ENCODE measurements around the gene PLXNB2.

Gene PLXNB2

DNA sequence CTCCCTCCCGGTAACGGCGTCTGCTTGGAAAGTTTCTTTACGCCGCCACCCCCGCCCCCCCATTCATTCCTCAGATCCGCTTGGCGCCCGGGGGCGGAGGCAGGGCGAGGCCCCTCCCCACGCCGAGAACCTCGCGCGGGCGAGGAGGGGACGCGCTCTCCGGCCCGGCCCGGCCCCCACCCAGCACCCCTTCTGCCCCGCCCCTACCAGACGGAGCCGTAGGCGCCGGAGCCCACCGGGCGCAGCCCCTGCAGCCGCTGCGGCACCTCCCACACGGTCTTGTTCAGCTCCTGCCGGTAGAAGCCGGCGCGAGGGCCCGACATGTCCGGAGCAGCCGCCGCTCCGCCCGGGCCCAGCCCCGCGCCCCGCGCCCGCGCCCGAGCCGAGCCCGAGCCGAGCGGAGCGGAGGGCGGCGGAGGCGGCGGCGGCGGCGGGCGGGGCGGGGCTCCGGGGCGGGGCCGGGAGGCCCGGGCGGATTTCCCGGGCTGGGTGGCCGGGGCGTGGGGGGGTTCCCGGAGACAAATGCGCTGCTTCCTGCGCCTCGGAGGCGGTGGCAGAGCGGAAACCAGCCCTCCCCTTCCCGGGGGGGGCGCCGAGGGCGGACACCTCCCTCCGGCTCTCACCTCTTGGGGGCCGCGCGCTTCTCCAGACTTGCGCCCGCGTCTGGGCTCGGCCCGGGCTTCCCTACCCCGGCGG lies 37.3 kb downstream of the PLXNB2 start, which contains the start of gene MAPK11:
Gene MAPK11 (minus strand): TSS at position 411 of the 696 bp plus-strand sequence. CDS start 88 bp downstream, at position 323.
- Histone ChIP-seq H4K8ac (ENCODE audit: low read depth, low read length) (no peak within 1 kb of the TSS), H3K23ac (ENCODE audit: low read length) (no peak within 1 kb of the TSS), H3K9me3 (ENCODE audit: insufficient read depth, low read depth, low read length) (peaks cover 16% of the 10 kb centered on the region), H2AK5ac (ENCODE audit: low read length) (no peak within 1 kb of the TSS), H3K14ac (ENCODE audit: low read length) (no peak within 1 kb of the TSS), H2AFZ (ENCODE audit: insufficient read depth, low read length, poor library complexity) (no peak within 1 kb of the TSS), H3K9ac (ENCODE audit: low read length) (no peak within 1 kb of the TSS), H2BK120ac (ENCODE audit: insufficient read depth, low read length, poor library complexity) (no peak within 1 kb of the TSS), H3K36me3 (ENCODE audit: control insufficient read depth in 1 of 2, insufficient read depth in 2 of 2, low read length in 2 of 2) (peaks cover 8 to 10% of the 10 kb centered on the region in 2 experiments), H3K4me3 (ENCODE audit: low read depth, low read length) (no peak within 1 kb of the TSS), H2BK5ac (ENCODE audit: low read depth, low read length, poor library complexity) (no peak within 1 kb of the TSS), H3K4me2 (ENCODE audit: low read length) (peak within 1 kb of the TSS; percentile 62), H3K79me2 (ENCODE audit: control insufficient read depth, insufficient read depth, low read length, poor library complexity) (no peaks in the 10 kb centered on the region), H4K91ac (ENCODE audit: low read depth, low read length) (no peak within 1 kb of the TSS), H3K18ac (ENCODE audit: low read length) (no peak within 1 kb of the TSS), H3K27me3 (ENCODE audit: insufficient read depth, low read length) (peaks cover 36% of the 10 kb centered on the region), H3K79me1 (ENCODE audit: low read length) (no peaks in the 10 kb centered on the region), H2BK12ac (ENCODE audit: low read length) (no peak within 1 kb of the TSS), H4K12ac (ENCODE audit: low read depth, low read length) (no peak within 1 kb of the TSS), H3K4ac (ENCODE audit: low read depth, low read length) (no peak within 1 kb of the TSS), H3K4me1 (ENCODE audit: control insufficient read depth in 1 of 2, insufficient read depth in 2 of 2, low read length in 2 of 2) (peaks cover 10 to 11% of the 10 kb centered on the region in 2 experiments), H3K27ac (ENCODE audit: low read depth, low read length) (no peak within 1 kb of the TSS)
- no CpG with 5 or more reads among the region's 92 CpGs for WGBS (ENCODE audit: extremely low coverage, insufficient coverage, insufficient read length)
- no peak for DNase-seq

DNA sequence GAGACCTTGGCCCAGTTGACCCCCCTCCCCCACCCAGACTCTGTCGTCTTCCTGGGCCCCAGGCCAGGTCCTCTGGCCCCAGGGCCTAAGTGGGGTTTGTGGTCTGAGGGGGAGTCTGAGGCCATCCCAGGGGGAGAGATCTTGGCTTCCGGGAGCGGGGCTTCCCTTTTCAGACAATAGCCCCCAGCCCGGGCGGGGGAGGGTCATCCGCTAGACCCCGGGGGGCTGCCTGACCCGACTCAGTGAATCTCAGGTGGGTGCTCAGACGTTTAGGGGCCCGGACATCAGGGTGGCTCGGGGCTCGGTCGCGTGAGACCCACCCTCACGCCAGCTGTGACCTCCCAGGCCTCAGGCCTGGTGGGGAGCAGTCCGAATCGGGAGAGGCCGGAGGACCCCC lies 37.9 kb downstream of the PLXNB2 start:
- no peaks in the 10 kb centered on the region for H3K79me2 ChIP-seq (ENCODE audit: control insufficient read depth, insufficient read depth, low read length, poor library complexity)
- no peak overlapping the region for H3K23ac ChIP-seq (ENCODE audit: low read length)
- H3K9me3 ChIP-seq (ENCODE audit: insufficient read depth, low read depth, low read length): peaks cover 16% of the 10 kb centered on the region
- no peak overlapping the region for H3K4me3 ChIP-seq (ENCODE audit: low read depth, low read length)
- no peak overlapping the region for H2AK5ac ChIP-seq (ENCODE audit: low read length)
- H2BK12ac ChIP-seq (ENCODE audit: low read length): no peak overlapping the region
- peak overlapping the region; percentile 42 for H3K4me2 ChIP-seq (ENCODE audit: low read length)
- H2BK5ac ChIP-seq (ENCODE audit: low read depth, low read length, poor library complexity): no peak overlapping the region
- H4K12ac ChIP-seq (ENCODE audit: low read depth, low read length): no peak overlapping the region
- H3K9ac ChIP-seq (ENCODE audit: low read length): no peak overlapping the region
- H2AFZ ChIP-seq (ENCODE audit: insufficient read depth, low read length, poor library complexity): no peak overlapping the region
- H3K27ac ChIP-seq (ENCODE audit: low read depth, low read length): no peak overlapping the region
- H3K14ac ChIP-seq (ENCODE audit: low read length): no peak overlapping the region
- no peak for DNase-seq
- H2BK120ac ChIP-seq (ENCODE audit: insufficient read depth, low read length, poor library complexity): no peak overlapping the region
- H3K4ac ChIP-seq (ENCODE audit: low read depth, low read length): no peak overlapping the region
- no peak overlapping the region for H3K18ac ChIP-seq (ENCODE audit: low read length)
- H3K4me1 ChIP-seq (ENCODE audit: control insufficient read depth in 1 of 2, insufficient read depth in 2 of 2, low read length in 2 of 2): peaks cover 6 to 9% of the 10 kb centered on the region in 2 experiments
- no peaks in the 10 kb centered on the region for H3K79me1 ChIP-seq (ENCODE audit: low read length)
- peaks cover 36% of the 10 kb centered on the region for H3K27me3 ChIP-seq (ENCODE audit: insufficient read depth, low read length)
- H4K91ac ChIP-seq (ENCODE audit: low read depth, low read length): no peak overlapping the region
- no peak overlapping the region for H4K8ac ChIP-seq (ENCODE audit: low read depth, low read length)
- peaks cover 4 to 6% of the 10 kb centered on the region in 2 experiments for H3K36me3 ChIP-seq (ENCODE audit: control insufficient read depth in 1 of 2, insufficient read depth in 2 of 2, low read length in 2 of 2)
- WGBS (ENCODE audit: extremely low coverage, insufficient coverage, insufficient read length): no CpG with 5 or more reads among the region's 18 CpGs

DNA sequence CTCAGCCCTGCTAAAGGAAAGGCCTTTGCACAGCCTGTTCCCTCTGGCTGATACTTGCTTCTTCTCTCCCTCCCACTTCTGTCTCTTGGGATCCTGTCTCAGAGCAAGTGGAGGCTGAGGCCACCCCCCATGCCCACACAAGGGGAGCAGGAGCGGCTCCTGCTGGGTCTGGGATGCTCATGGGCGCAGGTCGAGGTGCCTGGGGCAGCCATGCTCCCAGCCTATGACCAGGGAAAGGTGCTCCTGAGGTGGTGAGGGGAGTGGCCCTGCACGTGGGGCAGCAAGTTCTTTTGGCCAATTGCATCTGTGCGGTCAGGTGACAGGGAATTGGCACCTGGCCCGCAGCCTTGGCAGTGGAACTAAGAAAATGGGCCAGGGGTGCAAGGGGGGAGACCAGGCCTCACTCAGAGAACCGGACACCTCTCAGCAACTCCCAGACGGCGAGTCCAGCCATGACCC lies 38.8 kb downstream of the PLXNB2 start:
- H3K9ac ChIP-seq (ENCODE audit: low read length): no peak overlapping the region
- no peak overlapping the region for H3K4me2 ChIP-seq (ENCODE audit: low read length)
- no peak overlapping the region for H3K18ac ChIP-seq (ENCODE audit: low read length)
- H4K8ac ChIP-seq (ENCODE audit: low read depth, low read length): no peak overlapping the region
- no peak overlapping the region for H3K23ac ChIP-seq (ENCODE audit: low read length)
- no peaks in the 10 kb centered on the region for H3K79me1 ChIP-seq (ENCODE audit: low read length)
- H3K27ac ChIP-seq (ENCODE audit: low read depth, low read length): no peak overlapping the region
- H3K4me1 ChIP-seq (ENCODE audit: control insufficient read depth in 1 of 2, insufficient read depth in 2 of 2, low read length in 2 of 2): peaks cover 6 to 9% of the 10 kb centered on the region in 2 experiments
- peaks cover 0 to 2% of the 10 kb centered on the region in 2 experiments for H3K36me3 ChIP-seq (ENCODE audit: control insufficient read depth in 1 of 2, insufficient read depth in 2 of 2, low read length in 2 of 2)
- H2BK120ac ChIP-seq (ENCODE audit: insufficient read depth, low read length, poor library complexity): no peak overlapping the region
- H3K14ac ChIP-seq (ENCODE audit: low read length): no peak overlapping the region
- H3K4me3 ChIP-seq (ENCODE audit: low read depth, low read length): no peak overlapping the region
- peaks cover 36% of the 10 kb centered on the region for H3K27me3 ChIP-seq (ENCODE audit: insufficient read depth, low read length)
- no peak overlapping the region for H2AK5ac ChIP-seq (ENCODE audit: low read length)
- no peak for DNase-seq
- no peak overlapping the region for H4K91ac ChIP-seq (ENCODE audit: low read depth, low read length)
- peaks cover 16% of the 10 kb centered on the region for H3K9me3 ChIP-seq (ENCODE audit: insufficient read depth, low read depth, low read length)
- no CpG with 5 or more reads among the region's 9 CpGs for WGBS (ENCODE audit: extremely low coverage, insufficient coverage, insufficient read length)
- H3K4ac ChIP-seq (ENCODE audit: low read depth, low read length): no peak overlapping the region
- no peaks in the 10 kb centered on the region for H3K79me2 ChIP-seq (ENCODE audit: control insufficient read depth, insufficient read depth, low read length, poor library complexity)
- H2BK12ac ChIP-seq (ENCODE audit: low read length): no peak overlapping the region
- no peak overlapping the region for H2AFZ ChIP-seq (ENCODE audit: insufficient read depth, low read length, poor library complexity)
- H4K12ac ChIP-seq (ENCODE audit: low read depth, low read length): no peak overlapping the region
- H2BK5ac ChIP-seq (ENCODE audit: low read depth, low read length, poor library complexity): no peak overlapping the region

DNA sequence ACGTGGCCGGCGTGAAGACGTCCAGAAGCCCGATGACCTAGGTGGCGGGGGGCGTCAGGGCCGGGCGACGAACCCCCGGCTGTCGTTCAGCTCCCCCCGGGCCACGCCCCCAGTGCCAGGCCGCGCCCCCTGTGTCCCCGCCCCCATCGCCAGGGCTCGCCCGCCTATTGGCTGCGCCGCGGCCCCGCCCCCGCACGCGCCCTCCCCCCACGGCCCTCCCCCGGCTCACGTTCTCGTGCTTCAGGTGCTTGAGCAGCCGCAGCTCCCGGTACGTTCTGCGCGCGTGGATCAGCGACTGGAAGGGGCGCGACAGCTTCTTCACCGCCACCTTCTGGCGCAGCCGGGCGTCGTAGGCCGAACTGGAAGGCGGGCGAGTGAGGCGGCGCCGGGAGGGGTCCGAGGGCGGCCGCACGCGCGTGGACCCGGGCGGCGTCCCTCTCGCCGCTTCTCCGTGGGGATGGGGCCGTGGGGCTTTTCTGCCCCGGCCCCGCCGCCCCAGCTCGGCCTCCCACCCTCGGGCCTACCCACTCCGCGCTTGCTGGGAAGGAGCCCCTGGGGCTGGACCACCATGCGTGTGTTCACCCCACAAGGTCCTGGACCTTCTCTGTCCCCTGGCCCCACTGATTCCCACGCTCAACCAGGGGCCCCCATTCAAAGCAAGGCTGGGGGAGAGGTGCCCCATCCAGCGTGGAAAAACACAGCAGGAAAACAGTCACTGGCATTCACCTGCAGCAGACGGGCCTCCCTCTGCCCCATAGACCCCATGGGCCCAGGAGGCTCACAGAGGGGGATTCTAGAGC lies 39.7 kb downstream of the PLXNB2 start:
- H3K4me3 ChIP-seq (ENCODE audit: low read depth, low read length): no peak overlapping the region
- H2BK12ac ChIP-seq (ENCODE audit: low read length): no peak overlapping the region
- no peak overlapping the region for H3K4me2 ChIP-seq (ENCODE audit: low read length)
- no peak overlapping the region for H2AK5ac ChIP-seq (ENCODE audit: low read length)
- no peaks in the 10 kb centered on the region for H3K79me1 ChIP-seq (ENCODE audit: low read length)
- H3K18ac ChIP-seq (ENCODE audit: low read length): no peak overlapping the region
- peaks cover 6 to 9% of the 10 kb centered on the region in 2 experiments for H3K4me1 ChIP-seq (ENCODE audit: control insufficient read depth in 1 of 2, insufficient read depth in 2 of 2, low read length in 2 of 2)
- H3K27ac ChIP-seq (ENCODE audit: low read depth, low read length): no peak overlapping the region
- H4K8ac ChIP-seq (ENCODE audit: low read depth, low read length): no peak overlapping the region
- H3K27me3 ChIP-seq (ENCODE audit: insufficient read depth, low read length): peaks cover 36% of the 10 kb centered on the region
- H3K36me3 ChIP-seq (ENCODE audit: control insufficient read depth in 1 of 2, insufficient read depth in 2 of 2, low read length in 2 of 2): peaks cover 0 to under 1% of the 10 kb centered on the region in 2 experiments
- H2BK5ac ChIP-seq (ENCODE audit: low read depth, low read length, poor library complexity): no peak overlapping the region
- H4K12ac ChIP-seq (ENCODE audit: low read depth, low read length): no peak overlapping the region
- H3K79me2 ChIP-seq (ENCODE audit: control insufficient read depth, insufficient read depth, low read length, poor library complexity): no peaks in the 10 kb centered on the region
- peak in 1 of 2 donors; percentile 61 for DNase-seq
- H2BK120ac ChIP-seq (ENCODE audit: insufficient read depth, low read length, poor library complexity): no peak overlapping the region
- no peak overlapping the region for H3K4ac ChIP-seq (ENCODE audit: low read depth, low read length)
- no peak overlapping the region for H3K23ac ChIP-seq (ENCODE audit: low read length)
- no peak overlapping the region for H2AFZ ChIP-seq (ENCODE audit: insufficient read depth, low read length, poor library complexity)
- H3K9ac ChIP-seq (ENCODE audit: low read length): no peak overlapping the region
- no peak overlapping the region for H3K14ac ChIP-seq (ENCODE audit: low read length)
- no CpG with 5 or more reads among the region's 75 CpGs for WGBS (ENCODE audit: extremely low coverage, insufficient coverage, insufficient read length)
- no peak overlapping the region for H4K91ac ChIP-seq (ENCODE audit: low read depth, low read length)
- H3K9me3 ChIP-seq (ENCODE audit: insufficient read depth, low read depth, low read length): peaks cover 16% of the 10 kb centered on the region

Measured in trophoblast cell (in vitro differentiated cells and primary cell).